Mesenteric fat pad (tissue), 1 donor: ENCODE data around the gene DPF3. TPM values are rescaled to one million over a fixed set of nuclear protein-coding genes. Genes with fewer than 3 reads are reported as not detected.
A peak's percentile ranks its signal among the peaks of the same experiment; 100 is the strongest.

Experiments
- DNase-seq: peaks from one replicate; pipeline ENCODE4 v3.0.0-alpha.2; 2020; ENCODE audit warnings: low spot score
- total RNA-seq: library from RNA; stranded (reverse); fragmentation: NEBNext Ultra II Directional; extraction: Animal tissue kit (Norgen Biotek cat#: 25700); gene quantifications from one replicate; pipeline ENCODE4 v1.2.1, GENCODE V29; 2021
- donor health status: DM: yes; HTN: yes; CAD: no.

DPF3 gene
- total RNA-seq, 1 donor from 2014 or later: 0.64 TPM

DNA sequence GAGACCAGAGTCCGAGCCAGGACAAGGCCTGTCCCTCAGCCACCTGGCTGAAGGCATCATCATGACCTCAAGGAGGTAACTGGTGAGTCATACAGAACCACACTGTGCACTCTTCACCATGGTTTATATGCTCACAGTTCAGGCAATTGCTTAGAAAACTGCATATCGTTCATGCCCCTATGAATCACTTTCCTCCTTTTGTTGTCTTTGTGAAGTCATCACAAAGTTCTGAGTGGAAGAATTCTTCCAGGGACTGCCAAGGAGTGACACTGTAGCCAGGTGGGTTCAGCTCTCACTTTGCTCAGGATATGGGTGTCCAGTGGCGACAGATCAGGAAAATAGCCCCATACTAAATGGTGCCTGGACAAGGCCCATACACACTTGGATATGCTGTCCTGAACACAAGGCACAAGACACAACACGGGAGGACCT is 92.5 kb downstream of the DPF3 start:
- DNase-seq: no peak

DNA sequence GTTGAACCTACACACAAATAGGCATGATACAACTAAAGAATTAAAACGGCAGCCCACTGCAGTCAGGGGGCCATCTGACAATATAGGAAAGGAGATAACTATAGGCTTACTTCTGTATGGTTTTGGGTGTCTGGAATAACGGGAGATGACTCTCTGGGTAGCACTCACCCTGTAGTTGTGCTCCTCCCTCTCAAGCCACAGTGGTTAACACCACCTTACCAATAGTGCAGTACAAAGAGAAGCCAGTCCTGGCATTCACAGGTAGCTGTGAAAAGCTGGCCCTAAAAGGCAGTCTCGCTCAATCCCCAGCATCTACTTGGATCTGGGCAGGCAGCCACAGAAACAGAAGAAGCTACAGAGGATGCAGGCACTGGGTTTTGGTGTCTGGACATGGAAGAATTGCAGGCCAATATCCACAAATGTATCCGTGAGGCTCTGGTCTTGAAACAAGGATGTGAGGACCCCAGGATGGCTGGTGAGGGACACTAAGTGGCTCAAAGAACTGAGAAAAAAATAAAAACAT is 93.0 kb downstream of the DPF3 start:
- DNase-seq: no peak

DNA sequence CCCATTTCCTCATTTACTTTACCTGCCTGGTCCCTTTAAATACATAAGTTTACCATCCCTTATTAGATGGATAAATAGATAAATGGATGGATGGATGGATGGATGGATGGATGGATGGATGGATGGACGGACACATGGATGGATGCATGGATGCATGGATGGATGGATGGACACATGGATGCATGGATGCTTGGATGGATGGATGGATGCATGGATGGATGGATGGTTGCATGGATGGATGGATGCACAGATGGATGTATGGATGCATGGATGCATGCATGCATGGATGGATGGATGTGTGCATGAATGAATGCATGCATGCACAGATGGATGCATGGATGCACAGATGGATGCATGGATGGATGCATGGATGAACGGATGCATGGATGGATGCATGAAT is 93.6 kb downstream of the DPF3 start:
- no peak for DNase-seq

DNA sequence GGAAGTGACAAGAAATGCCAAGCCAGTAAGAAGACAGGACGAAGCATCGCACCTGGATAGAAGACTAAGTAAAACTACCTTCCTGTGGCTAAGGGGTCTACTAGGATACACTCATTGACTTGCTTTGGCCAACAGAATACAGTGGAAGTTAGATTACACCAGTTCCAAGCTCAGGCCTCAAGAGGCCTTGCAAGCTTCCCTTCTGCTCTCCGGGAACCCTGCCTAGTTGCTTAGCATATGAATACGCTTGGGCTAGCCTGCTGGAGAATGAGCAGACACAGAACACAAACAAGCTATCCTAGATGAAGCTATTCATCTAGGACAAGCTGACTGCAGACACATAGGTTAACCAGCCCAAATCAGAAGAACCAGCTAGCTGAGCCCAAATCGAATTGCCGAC is 97.0 kb downstream of the DPF3 start:
- peak; percentile 3 for DNase-seq

DNA sequence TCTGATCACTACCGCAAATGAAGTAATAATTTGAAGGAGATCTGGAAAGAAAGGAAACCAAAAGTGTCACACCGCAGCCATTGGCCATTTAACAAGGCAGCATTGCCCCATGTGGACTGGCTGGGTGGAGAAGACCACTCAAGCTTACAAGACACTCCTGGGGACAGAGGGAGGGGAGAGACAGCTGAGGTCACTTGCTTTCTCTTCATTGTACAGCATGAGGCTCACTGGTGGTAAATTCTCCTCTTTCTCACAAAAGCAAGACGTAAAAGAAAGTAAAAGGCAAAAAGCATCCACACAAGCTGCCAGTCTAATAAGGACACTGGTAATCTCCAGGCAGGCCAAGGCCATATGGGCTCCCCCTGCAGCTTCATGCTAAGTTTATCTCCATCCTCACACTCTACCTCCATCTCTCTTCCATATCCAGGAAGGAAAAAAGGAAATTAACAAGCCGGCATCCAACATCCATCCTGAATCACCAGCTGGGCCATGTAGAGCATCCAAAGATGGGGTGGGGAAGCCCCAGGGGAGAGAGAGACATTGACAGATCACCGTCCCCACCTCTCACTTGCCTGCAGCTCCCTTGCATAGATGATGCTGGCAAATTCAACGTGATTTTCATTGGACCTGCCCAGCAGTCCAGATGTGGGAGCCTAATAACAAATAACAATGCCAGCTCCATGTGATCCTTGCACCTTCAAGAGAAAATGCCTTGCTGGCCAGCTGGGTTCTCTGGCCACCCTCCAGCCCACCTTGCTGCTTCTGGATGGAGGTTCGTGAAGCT is 100.6 kb downstream of the DPF3 start:
- DNase-seq: peak; percentile 60

DNA sequence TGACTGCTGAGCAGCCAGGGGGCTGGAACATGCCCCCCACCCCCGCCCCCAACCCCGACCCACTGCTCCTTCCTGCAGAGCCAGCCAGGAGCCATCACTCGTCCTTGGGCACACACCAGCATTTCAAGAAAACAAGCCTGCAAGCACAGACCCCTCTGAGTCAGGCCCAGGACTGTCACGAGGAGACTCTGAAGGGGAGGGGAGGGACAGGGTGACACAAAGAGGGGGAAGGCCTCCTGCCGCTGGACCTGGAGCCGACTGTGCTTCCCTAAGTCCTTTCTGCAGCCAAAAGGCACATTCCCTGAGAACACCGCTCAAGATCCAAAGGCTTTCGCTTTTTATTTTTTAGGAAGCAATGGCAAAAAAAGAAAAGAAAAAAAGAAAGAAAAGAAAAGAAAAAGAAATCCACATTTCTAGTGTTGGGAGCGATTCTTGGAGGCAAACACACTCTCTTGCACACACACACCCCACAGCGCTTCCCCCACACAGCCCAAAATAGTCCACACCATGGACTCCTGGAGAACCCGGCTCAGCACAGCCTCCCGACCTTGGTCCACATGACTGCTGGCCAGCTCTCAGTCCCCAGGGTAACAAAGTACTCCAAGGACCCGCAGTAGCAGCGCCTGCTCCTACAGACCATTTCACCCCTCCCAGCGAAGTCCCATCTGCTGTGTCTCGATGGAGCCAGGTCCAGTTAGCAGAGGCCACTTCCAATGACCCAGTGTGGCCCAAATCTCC is 101.7 kb downstream of the DPF3 start:
- peak; percentile 69 for DNase-seq

DNA sequence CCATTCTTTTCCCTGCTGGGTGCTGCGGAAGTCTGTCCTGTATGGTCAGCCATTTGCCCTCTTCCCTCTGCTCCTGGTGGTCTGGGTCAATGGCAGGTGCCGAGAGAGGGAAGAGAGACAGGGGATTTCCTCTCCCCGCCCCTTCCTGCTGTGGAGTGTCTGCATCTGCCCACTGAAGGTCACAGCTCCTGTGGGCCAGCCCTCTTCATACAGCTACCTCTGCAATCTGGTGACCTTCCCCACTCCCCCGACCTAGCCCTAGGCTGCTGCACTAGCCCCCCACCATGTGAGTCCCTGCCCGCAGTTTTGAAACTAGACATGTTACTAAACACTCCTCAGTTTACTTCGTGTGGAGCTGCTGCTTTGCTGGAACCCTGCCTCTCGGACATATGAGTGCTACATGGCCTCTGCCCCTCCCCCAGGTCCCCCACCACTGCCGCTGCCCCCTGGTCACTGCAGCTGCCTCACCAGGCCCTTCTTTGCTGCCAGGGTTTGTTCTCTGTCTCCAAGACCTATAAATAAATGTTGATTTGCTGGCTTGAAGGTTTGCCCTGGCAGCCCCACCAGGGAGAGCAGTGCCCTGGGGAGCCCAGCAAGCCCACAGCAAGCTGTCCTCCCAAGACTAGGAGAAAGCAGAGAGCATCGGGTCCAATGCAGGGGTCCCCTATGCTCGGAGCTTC is 102.9 kb downstream of the DPF3 start:
- DNase-seq: peak; percentile 55

DNA sequence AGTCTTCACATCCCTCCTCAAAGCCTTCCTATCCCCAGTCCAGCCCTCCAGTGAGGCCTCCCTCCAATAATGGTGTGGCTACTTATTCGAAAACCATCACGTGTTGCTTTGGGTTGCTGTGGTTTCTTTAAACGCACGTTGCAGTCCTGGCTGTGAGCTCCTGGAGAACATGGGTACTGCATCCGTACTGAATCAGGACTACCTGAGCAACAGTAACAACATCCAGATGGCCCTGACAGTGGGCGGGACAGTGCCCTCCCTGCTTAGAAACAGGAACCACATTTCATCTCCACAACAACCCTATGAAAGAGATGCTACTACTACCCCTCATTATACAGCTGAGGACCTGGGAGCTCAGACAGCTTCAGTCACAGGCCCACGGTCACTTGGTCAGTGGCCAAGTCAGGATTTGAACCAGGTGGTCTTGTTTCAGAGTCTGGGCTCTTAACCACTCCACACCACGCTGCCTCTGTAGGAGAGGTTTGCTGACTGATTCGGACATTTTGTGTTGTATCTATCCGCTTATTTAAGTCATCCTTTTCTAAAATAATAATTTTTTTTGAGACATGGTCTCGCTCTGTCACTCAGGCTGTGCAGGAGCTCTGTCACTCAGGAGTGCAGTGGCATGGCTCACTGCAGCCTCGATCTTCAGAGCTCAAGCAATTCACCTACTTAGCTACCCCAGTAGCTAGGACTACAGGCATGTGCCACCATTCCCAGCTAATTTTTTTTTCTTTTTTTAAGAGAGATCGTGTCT is 104.8 kb downstream of the DPF3 start:
- DNase-seq: peak; percentile 57

DNA sequence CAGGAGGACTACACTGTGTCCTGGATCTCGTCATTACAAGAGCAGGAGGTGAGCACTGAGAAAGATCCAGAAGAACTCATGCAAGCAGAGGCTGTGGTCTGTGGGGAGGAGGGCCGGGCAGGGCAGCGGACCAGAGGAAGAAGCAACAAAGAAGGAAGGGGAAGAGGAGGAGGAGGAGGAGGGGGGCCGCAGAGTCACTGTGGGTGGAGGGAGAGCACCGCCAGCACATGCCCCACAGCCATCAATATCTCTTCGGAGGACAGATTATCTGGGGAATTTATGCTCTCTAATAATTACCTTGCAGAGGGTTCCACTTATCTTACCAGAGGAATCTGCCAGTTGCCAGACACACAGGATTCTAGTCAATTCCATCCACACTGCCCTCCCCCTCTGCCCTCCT is 105.6 kb downstream of the DPF3 start:
- DNase-seq: peak; percentile 64

DNA sequence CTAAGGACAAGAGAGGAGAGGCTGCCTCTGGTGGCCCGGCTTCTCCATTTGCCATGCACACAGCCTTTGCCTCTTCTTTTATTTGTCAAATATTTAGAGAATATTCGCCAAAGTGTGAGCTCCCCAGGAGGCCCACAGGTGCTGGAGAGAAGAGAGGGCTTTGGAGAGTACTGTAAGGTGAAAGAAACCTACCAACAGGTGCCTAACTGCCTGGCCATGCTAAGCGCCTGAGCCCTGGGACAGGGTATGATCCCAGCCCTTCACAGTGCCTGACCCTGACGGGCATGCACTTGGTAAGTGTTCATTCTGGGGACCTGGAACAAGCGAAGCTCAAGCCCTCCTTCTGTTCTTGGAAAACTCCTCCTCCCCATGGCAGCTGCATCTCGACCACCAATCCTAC is 106.1 kb downstream of the DPF3 start:
- DNase-seq: peak; percentile 65

DNA sequence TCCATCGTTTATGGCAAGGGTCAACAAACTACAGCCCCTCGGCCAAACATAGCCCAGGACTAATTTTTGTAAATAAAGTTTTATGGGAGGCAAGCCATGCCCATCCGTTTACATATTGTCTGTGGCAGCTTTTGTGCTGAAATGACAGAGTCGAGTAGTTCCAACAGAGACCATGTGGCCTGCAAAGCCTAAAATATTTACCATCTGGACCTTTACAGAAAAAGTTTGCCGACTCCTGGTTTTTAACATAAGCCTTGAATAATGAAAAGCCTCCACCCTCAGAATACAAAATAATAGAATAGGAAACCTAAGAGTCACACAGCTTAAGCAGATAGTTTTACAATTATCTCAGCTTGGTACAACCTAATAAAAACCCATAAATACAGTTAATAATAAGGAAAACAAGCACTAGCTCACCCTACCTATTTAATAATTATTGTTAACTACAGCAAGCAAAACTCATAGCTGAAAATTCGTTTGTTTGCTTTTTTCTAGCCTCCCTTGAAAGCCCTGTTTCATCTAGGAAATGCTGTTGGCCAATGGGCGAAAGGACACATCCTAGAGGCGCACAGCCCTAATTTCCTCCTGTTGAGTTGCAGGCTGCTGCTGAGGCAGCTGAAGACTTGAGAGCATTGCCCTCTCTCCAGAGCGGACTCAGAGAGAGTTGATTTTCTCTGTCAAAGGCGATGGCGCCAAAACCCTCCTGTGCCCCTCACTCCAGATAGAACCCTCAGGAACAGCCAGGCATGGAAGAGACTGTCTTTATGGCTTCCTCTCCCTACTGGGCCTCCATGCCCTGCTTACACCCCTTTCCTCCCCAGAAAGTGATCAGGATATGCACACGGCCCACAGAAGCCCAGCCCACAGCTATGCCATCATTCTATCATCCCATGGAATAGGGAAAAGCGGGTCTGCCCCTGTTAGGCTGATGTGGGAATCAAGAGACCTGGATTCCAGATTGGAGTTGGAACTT is 107.2 kb downstream of the DPF3 start:
- peak; percentile 26 for DNase-seq

DNA sequence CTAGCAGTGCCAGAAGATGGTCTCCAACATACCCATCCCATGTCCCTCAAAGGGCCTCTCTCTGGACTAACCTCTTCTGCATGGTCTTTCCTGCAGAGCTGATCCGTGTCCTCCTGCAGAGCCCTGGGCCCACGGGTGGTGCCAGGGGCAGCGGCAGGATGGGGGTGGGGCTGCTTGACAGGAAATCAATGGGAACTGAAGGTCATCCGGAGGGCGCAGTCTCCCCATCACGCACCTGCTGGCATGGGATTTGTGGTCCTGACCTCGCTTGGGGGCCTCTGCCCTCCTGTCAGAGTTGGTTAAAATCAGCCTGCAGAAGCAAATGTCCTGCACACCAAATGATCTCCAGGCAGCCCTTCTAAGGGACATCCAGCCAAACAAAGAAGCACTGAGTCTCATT is 110.2 kb downstream of the DPF3 start:
- peak; percentile 71 for DNase-seq

DNA sequence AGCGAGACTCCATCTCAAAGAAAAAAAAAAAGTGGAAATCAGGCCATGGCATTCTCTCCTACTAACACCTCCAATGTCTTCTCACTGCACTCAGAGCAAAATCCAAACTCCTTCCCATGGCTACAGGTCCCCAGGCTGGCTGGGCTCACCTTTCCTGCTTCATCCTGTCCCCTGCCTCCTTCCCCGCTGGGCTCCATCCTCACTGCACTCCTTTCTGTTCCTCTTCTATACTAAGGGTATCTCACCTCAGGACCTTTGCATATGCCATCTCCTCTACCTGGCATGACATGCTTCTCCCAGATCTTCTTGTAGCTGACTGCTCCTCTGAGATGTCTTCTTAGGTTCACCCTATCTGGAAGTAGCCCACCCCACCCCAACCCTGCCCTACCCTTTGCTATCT is 111.1 kb downstream of the DPF3 start:
- DNase-seq: no peak

DNA sequence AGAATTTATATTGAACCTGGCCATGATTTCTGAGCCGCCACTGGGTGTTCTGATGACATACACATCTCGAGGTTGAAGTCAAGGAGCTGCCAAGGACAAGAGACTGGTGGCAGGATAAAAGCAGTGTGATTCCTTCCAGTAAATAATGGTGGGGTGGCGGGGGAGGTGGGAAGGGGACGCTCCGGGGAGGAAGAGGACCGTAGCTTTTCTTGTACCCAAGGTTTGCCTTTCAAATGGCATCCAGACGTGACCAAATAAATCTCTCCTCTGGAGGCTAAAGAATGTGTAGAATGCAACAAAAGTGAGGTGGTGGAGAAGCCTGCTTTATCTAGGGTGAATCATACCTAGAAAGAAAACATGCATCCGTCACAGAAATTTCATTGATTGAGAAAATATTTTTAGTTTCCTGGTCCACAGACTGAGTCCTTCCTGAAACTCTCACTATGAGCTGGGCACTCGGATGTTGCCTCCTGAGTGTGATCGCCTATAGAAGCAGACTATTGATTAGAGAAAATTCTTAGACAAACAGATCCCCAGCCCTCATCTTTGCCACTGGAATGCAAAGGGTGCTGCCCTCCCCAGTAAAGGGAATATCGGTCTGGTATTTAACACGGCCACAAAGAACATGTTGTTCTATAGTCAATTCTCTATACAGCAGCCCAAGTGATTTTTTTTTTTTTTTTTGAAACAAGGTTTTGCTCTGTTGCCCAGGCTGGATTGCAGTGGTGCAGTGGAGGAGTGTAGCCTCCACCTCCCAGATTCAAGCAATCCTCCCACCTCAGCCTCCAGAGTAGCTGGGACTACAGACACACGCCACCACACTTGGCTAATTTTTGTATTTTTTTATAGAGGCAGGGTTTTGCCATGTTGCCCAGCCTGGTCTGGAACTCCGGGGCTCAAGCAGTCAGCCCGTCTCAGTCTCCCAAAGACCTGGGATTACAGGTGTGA is 112.1 kb downstream of the DPF3 start:
- no peak for DNase-seq

DNA sequence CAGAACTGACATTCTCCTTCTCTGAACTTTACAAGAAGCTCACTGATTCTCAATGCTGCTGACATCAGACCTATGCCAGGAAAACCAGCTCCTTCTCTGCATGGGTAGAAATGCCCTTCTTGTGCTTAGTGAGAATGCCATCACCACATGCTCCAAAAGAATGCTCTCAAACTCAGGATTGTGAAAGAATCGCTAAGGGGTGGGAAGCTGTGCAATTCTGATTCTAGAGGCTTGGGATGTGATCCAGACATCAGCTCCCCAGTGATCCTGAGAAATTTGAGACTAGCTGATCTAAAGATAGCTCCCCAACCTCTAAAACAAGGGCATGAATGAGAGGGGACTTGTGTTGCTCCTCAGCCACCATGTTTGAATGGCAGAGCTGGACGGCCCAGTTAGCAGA is 113.2 kb downstream of the DPF3 start:
- no peak for DNase-seq

DNA sequence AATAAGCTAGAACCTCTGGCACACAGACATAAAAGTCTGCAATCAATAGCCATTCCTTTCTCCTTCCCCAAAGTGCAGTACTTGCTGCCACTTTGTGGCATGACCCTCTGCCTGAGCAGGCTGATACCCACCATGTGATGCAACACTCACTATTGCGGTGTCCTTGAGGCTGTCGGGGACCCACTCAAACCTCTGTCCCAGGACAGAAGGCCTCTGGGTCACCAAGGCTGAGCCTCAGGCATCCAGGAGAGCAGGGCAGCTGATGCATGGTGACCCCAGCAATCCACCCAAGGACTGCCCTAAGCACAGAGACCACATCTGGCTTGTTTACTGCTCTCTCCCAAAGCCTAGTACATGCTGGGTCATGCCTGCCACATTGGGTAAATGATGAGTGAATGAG is 114.2 kb downstream of the DPF3 start:
- DNase-seq: peak; percentile 62

DNA sequence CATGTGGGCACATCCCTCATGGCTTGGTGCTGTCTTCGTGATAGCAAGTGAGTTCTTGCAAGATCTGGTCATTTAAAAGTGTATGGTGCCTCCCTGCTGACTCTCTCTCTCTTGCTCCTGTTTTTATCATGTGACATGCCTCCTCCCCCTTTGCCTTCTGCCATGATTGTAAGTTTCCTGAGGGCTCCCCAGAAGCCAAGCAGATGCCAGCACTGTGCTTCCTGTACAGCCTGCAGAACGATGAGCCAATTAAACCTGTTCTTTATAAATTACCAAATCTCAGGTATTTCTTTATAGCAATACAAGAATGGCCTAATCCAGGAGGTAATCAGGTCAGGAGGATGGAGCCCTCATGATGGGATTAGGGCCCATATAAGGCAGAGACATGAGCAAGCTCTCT is 116.3 kb downstream of the DPF3 start:
- peak; percentile 45 for DNase-seq

DNA sequence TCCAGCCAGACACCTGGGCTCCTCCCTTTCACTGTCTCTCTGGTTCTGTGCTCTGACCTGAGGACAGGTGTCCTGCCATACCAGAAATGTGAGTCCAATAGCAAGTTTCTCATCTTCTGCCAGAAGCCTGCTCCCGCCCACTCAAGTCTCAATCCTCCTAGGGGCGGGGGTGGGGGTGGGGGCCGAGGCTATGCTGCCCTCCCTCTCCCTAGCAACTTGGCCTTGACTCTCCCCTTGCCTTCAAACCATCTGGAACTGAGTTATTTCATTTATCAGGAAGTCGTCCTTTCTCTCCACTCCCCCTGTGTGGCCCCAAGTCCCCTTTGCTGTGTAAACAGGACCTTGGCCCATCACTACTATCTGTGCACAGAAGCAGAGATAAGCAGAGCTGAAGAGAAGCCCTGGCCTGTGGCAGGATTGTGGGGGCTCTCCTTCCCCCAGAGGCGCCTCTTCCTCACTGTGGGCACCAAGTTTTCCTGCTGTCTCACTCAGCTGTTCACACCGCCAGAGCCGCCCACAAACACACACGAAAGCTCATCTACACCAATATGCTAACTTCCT is 117.1 kb downstream of the DPF3 start:
- DNase-seq: peak; percentile 51
